GM18868 (cell line): ENCODE results near the gene FBXL17.

ENCODE experiments used
- ATAC-seq: cut with Tn5 transposase; IDR thresholded peaks from one replicate; pipeline ENCODE4 v1.9.1; 2021; ENCODE audit warnings: mild to moderate bottlenecking, moderate library complexity; ENCODE audit not compliant: unreplicated experiment

Gene FBXL17

GRCh38 chr5:108251350-108251749, 130.5 kb downstream of the FBXL17 start:
- ATAC-seq = no peak

DNA sequence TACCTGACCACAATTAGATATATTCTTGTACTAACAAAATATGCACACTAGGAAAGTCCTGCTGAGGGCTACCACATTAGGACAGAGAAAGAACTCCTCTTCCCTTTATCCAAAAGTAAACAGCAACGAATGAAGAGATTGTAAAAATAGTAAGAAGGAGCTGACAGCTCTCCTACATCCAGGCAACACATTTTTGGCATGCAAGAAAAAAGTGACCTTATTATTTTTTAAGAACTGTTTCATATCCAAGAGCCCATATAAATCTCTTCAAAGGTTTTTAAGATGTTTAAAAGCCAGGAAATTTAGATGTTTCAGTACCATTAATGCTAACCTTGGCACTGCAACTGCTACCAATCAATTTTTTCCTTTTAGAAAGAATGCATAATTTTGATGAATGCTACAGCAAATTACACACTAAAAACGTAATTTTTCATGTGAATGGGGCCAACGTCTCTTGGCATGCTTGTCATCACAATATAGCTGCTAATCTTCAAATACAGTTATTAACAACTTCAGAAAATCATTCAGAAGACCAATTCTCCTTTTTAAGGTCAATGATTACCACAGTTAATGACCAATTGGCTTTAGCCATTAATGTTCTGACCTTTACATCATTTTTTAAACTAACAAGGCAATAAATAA, 132.0 kb downstream of the FBXL17 start:
- ATAC-seq = no peak

DNA sequence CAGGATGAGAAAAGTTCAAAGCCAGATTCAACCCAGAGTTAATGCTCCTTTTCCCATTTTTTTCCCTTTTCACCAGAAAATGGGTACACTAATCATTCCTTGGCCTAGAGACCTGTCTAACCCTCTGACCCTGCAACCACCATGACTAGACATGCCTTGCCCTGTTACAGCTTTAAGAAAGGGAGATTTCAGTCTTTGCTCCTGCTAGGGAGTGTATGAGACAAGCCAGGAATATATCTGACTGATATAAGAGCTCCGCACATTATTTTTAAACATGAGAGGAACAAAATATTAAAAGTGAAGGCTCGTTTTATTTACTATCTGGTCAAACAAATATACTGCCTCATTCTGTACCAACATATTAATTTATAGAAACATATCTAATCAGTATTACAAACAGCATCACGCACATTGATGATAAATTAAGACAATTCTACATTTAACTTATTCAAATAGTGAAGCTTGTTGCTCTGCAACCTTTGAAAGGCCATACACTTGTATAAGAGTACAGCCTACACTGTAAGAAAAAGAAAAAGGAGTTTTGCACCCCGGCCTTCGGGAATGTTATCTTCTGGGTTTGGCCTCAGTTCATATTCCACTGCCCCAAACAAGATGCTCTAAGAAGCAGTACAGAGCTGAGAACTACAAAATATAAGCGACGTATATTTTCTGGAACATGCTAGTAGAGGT, 132.7 kb downstream of the FBXL17 start:
- no peak for ATAC-seq

DNA sequence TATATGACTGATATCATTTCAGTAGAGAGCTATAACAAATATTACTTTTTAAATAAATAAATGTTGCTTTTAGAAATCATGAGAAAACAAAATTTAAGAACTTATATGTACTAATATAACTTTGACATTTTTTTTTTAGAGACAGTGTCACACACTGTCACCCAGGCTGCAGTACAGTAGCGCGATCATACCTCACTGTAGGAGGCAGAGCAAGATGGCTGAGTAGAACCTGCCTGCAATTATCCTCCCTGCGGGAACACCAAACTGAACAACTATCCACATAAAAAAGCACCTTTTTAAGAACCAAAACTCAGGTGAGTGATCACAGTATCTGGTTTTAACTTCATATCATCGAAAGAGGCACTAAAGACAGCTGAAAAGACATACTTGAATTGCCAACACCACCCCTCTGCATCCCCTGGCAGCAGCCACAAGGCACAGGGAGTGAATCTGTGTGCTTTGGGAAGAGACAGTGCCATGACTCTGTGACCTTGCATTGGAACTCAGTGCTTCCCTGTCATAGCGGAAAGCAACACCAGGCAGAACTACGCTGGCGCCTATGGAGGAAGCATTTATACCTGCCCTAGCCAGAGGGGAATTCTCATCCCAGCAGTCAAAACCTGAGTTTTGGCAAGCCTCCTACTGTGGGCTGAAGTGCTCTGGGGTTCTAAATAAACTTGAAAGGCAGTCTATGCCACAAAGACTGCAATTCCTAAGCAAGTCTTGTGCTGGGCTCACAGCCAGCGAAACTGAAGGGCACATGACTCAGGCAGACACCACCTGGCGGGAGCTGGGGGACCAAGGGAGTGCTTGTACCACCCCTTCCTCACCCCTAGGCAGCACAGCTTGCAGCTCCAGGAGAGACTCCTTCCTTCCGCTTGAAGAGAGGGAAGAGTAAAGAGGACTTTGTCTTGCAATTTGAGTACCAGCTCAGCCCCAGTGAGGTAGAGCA, 142.7 kb downstream of the FBXL17 start:
- no peak for ATAC-seq

DNA sequence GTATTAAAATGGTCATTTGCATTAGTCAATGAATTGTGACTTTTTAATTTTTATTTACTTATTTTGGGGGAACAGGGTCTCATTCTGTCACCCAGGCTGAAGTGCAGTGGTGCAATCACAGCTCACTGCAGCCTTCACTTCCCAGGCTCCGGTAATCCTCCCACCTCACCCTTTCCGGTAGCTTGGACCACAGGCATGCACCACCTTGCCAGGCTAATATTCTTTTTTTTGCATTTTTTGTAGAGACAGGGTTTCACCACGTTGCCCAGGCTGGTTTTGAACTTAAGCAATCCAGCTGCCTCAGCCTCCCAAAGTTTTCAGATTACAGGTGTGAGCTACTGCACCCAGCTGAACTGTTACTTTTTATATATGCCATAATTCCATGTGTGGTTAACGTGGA, 143.4 kb downstream of the FBXL17 start:
- no peak for ATAC-seq

GRCh38 chr5:108233617-108234155, 148.2 kb downstream of the FBXL17 start:
- ATAC-seq = no peak

DNA sequence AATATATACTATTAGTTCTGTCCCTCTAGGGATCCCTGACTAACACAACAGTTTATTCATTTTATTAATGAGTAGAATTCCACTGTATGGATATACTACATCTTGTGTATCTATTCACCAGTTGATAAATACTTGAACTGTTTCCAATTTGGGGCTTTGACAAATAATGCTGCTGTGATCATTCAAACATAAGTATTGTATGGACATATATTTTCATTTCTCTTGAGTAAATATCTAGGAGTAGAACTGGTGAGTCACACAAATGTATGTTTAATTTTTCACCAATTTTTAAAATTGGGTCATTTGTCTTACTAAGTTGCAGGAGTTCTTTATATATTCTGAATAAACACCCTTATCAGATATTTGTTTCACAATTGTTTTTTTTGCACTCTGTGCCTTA, 149.1 kb downstream of the FBXL17 start:
- no peak for ATAC-seq

DNA sequence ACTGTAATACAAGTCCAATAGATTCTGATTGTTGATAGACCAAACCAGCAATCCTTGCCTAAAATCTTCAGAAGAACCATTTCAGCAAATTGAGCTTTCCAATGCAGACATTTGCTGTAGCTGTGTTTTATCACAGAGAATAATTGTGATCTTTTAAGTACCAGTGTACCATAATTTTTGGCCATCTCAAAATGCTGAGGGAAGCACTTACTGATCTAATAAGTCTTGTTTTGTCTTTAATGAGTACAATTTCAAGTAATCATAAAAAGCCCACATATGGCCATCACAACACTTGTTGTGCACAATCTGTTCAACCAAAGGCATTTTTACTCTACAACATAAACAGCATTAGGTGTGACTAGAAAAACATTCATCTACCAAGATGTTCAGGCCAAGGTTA, 159.9 kb downstream of the FBXL17 start:
- no peak for ATAC-seq

GRCh38 chr5:108220834-108221233, 161.1 kb downstream of the FBXL17 start:
- no peak for ATAC-seq

DNA sequence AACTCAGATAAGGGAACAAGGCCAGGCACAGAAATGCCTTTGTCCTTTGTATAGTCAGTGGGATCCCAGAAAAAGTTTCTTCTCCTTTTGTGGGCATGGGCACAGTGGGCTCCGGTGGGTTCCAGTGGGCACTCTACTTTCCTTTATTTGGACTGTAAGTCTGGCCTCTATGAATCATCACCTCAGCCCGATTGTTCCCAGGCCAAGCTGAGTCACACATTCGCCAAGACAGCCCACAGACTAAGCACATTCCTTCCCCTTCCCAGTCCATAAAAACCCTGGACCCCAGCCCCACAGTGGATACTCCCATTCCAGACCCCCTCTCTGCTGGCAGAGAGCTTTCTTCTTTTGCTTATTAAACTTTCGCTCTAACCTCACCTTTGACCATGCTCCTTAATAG, 165.0 kb downstream of the FBXL17 start:
- no peak for ATAC-seq

DNA sequence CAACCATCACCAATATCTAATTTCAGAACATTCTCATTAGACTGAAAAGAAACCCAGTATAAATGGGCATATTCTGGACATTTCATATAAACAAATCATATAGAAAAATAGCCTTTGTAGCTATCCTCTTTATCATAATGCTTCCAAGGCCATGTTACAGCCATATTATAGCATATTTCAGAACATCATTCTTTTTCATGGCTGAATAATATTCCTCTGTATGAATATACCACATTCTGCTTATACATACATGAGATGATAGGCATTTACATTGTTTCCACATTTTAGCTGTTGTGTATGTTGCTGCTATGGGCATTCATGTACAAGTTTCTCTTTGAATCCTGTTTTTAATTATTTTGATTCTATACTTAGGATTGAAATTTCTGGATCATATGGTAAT, 167.0 kb downstream of the FBXL17 start:
- no peak for ATAC-seq

DNA sequence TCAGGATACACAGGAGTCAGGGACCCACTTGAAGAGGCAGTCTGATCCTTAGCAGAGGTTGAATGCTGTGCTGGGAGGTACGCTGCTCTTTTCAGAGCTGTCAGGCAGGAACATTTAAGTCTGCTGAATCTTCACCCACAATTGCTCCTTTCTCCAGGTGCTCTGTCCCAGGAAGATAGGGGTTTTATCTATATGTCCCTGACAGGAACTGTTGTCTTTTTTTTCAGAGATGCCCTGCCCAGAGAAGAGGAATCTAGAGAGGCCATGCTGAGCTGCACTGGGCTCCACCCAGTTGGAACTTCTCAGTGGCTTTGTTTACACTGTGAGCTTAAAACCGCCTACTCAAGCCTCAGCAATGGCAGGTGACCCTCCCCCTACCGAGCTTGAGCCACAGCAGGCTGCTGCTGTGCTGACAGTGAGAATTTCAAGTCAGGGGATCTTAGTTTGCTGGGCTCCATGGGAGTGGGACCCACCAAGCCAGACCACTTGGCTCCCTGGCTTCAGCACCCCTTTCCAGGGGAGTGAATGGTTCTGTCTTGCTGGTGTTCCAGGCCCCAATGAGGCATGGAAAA, 169.0 kb downstream of the FBXL17 start:
- no peak for ATAC-seq

DNA sequence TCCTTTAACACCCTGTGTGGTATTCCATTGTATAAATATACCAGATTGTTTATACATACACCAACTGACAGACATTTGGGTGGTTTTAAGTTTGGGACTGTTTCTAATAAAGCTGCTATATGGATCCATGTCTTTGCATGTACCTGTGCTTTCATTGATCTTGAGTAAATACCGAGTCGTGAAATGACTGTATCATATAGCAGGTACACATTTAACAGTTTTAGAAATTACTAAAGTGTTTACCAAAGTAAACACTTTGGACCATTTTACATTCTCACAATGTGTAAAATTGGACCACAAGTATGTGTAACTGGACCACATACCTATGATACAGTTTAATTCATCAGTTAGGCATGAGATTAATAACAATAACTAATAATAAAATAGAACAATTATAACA, 175.2 kb downstream of the FBXL17 start:
- ATAC-seq = peak; percentile 83

- ATAC-seq = no peak
Measured at GRCh38 chr5:108201721-108202120, 180.2 kb downstream of the FBXL17 start.

- ATAC-seq = no peak
Measured at GRCh38 chr5:108196276-108196675, 185.6 kb downstream of the FBXL17 start.

DNA sequence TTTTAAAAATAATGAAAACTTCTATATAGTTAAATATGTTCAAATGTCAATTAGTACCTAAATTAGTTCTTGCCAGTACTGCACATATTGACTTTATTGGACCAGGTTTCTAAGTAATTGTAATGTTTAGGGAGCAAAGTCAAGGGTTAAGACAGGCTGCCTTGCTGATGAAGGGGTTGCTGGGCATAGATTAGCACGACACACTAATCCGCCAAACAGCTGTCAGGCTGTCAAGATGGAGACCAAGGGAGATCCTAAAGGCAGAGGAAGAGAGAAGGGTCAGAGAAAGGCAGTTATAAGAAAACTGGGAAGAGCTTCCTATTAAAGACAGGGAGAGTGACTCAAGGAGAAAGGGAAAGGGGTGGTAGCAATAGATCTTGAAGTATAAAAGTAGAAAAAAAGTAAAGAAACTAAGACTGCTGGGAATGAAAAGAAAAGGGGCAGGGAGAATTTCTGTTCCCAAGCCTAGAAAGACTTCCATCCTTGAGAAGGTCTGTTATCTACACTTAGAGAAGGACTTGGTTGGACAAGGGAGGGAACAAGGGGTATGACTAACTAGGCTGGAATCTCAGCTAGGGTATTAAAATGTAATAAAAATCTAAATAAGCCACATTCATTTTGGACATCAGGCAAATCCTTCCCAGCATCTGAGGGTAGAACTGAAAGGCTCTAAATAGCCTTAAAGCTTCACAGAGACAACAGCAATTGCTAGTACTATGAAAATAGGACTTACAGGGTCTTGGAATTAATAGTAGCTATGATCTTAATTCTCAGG, 188.7 kb downstream of the FBXL17 start:
- no peak for ATAC-seq

GRCh38 chr5:108184940-108185339, 197.0 kb downstream of the FBXL17 start:
- no peak for ATAC-seq

GRCh38 chr5:108181975-108182374, 199.9 kb downstream of the FBXL17 start:
- no peak for ATAC-seq

DNA sequence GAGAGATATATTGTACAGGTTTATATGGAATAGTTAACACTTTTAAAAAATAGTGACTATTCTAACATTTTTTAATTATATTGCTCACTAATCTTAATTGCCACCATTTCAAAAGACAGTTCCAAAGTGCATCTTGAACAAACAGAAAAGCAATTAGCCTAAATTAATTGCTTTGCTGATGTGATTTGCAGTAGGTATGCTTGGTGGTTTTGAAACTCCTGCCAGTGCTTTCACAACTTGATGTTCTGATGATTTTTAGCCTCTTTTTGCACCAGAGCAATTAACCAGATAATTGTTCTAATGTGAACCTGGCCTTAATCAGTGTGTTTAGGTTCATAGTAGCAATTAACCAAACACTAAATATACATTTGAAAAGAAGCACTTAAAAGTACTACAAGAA, 207.6 kb downstream of the FBXL17 start:
- ATAC-seq = no peak

DNA sequence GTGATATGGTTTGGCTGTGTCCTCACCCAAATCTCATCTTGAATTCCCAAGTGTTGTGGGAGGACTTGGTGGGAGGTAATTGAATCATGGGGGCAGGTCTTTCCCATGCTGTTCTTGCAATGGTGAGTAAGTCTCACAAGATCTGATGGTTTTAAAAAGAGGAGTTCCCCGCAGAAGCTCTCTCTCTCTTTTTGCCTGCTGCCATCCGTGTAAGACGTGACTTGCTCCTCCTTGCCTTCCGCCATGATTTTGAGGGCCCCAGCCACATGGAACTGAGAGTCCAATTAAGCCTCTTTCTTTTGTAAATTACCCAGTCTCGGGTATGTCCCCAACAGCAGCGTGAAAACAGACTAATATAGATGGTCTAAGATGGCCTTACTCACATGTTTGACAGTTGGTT, 210.1 kb downstream of the FBXL17 start:
- ATAC-seq = no peak
